T-helper 1 cell (primary cell): ENCODE data around the gene F2R.
A peak's percentile ranks its signal among the peaks of the same experiment; 100 is the strongest.
"Not testable (repeated sequence)": the region's sequence is repeated elsewhere in the genome, so short reads cannot be mapped to it uniquely, and the experiment has no call there.

Source experiments
- DNase-seq, 5 donors: peaks; one replicate each; pipeline ENCODE4 v3.0.0-alpha.2; 2012 to 2020
- total RNA-seq, 4 donors: gene quantifications; one replicate each; lab custom pipeline; 2026; lab: John Stamatoyannopoulos, UW

Gene F2R
- total RNA-seq: 7.3 to 14.2 (median 8.7) reads per million in 4 donors

DNA sequence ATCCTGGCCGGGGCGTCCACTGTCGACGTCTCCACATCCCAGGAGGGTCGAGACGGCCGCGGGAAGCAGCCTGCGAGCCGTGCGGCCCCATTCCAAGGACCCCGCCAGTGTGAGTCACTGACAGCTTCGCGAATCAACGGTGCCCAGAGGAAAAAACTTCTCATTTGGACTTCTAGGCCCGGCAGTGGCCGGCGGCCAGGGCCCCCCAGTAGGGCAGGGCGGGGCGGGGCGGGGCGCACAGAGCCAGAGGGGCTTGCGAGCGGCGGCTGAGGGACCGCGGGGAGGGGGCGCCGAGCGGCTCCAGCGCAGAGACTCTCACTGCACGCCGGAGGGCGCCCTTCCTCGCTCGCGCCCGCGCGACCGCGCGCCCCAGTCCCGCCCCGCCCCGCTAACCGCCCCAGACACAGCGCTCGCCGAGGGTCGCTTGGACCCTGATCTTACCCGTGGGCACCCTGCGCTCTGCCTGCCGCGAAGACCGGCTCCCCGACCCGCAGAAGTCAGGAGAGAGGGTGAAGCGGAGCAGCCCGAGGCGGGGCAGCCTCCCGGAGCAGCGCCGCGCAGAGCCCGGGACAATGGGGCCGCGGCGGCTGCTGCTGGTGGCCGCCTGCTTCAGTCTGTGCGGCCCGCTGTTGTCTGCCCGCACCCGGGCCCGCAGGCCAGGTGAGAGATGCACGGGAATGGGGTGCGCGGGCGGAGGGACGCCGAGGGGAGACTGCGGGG is at the start of gene F2R:
Gene F2R (plus strand): TSS at position 391 of the 720 bp plus-strand sequence. CDS start 182 bp downstream, at position 573.
- DNase-seq: peak; percentile 31 to 78 (median 42)

DNA sequence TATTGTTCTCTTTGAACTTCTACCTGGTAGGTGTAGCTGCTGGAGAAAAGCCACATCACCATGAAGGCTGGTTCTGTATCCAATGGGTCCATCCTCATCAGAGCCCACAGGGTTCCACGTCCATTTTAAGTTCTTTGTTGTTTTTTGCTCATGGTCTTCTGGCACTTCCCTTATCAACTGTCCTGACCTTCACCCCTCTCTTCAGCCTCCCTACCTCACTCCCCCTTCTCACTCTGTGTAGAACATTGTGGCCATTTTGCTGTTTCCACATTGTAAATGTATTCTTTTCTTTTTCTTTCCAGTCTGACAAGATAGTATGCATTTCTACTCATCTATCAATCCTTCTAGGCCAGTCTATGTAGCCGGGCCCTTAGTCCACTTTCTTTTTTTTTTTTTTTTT is 48.4 kb upstream of the F2R start:
- no peak for DNase-seq

DNA sequence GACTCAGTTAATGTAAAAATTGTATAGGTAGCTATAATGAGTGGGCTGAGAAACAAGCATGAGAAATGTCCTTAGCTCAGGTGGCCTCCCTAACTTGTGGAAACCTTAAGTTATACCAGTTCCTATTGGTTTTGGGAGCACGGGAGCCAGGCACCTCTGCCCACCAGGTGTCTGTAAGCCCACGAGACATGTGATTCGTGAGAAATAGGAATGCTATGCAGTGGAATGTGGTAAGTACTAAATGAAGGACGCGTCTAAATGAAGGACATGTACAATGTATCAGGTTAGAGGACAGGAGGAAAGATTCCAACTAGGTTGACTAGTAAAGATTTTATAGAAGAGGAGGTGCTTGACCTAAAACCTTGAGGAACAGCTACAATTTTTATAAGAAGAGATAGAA is 46.7 kb upstream of the F2R start:
- no peak for DNase-seq

DNA sequence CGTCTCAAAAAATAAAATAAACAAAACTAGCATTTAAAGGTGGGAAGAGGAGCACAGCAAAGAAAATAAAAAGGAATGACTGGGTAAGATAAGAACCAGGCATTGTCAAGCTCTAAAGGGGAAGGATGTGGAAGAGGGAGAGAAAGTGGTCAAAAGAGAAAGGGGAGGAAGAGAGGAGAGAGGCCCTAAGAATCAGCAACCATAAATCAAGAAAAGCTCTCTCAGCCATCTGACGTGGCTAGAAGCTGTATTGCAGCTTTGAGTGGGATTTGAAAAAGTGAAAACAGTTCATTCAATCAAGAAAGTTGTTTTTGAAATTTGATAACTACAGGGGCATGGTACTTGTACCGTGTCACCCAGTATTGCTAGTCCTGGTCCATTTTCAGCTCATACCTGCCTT is 45.4 kb upstream of the F2R start:
- no peak for DNase-seq

DNA sequence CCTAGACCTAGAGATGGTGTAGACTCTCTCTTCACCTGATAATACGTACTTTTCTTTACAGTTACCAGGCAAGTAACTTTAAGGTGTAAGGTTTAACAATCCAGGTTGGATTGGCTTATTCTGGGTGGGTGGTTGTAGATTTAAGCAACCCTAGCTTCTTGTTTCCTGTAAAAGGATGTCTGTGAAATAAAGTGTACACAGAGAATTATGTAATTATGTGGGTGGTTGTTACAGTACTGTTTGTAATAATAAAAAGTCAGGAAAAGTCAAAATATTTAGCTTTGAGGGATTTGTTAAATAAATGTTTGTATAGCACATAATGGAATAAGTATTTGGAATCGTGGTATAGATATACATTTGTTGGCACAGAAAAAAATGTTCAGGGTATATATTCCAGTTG is 43.7 kb upstream of the F2R start:
- no peak for DNase-seq

DNA sequence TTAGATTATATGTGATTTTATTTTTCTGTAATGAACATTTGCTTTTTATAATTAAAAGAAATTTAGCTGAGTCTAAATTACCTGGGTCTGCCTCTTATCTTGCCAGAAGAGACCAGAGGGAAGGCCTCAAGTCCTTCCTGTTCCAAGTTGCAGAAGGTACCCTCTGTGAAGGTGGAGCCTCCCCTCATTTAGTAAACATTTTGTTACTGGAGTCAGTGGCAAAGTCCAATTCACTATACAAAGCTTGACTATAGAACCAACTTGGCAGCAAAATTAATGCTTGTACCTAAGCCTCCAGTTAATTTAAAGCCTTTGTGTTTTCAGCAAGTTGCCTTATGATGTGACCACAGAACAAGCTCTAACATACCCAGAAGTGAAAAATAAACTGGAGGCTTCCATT is 42.8 kb upstream of the F2R start:
- DNase-seq: no peak

DNA sequence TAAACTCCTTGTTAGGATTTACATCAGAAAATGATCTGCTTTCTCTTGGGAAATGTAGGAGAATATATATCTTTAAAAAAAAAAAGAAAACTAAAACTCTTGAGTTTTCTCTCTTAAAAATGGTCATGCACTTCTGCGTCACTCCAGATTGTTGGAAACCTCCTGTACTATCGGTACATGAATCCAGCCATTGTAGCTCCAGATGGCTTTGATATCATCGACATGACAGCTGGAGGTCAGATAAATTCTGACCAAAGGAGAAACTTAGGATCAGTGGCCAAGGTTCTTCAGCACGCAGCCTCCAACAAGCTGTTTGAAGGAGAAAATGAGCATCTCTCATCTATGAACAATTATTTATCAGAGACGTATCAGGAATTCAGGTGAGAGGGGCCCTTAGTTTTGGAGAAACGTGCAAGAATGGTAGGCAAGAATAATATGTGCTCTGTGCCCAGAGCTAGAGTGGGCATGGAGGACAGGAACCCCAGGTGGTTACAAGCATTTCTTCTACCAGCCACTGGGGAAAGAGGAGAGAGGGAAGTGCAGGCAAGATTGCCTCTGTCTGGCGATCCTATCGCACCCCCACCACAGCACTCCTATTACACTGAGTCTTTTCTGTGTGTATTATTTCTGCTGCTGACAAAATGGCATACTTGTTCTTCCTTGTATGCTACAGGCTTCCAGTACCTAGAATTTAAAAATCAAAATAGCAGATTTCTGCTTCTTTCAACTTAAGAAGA is 41.4 kb upstream of the F2R start:
- no peak for DNase-seq

DNA sequence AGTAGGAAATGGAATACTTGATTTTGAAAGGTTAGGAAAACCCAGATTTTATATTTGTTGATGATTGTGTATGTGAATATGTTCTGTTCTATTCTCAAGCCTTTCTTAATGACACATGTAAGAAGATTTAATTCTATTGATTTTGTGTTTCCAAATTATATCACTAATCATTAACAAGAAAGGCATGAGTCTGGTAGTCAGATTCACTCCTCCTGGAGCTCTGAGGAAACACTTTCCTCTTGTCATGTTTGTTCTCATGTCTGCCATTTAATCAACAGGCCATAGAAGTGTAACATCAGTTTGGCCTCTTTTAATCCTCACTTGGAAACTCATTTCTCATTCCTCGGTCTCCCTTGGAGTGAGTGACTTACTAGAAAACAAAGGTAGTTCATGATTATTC is 40.6 kb upstream of the F2R start:
- DNase-seq: no peak

DNA sequence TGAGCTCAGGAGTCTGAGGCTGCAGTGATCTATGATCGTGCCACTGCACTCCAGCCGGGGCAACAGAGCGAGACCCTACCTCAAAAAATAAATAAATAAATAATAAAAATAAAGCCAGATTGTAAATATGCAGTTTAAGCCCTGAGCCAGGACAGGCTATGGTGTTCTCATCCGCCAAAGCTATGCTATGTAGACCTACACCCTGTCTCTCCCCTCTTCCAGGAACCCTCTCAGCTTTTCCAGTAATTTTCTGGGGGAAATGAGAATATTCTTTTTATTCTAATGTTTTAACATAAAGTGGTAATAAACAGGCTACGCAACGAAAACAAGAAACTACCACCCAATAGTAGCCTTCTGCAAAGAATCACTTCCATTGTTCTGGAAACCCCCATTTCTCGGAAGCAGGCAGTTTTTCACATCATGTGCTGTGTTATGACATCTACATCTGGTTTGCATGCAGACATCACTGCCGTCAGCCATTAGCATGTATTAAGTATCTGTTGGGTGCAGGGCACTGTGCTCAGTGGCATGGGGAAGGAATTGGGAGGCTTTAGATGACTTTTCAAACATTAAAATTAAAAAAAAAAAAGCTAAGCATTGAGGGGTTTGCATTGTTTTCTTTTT is 38.0 kb upstream of the F2R start:
- peak in 1 of 5 donors; percentile 49 for DNase-seq

DNA sequence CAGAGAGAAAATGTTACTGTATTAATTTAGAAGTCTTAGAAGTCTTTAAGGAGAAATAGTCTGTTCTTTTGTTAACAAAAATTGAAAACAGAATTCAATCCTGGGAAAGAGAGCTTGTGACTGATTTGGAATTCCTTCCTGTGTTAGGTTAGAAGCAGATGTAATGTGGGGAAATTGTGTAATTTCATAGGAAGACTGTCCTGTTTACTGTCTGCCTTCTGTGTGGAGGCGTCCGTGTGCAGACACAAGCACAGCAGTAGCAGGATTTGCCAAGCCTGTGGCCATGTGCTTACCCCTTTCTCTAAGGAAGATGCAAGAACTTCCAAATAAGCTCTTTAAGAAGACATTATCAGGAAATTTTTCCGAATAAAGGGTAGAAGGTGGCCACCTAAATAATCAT is 36.7 kb upstream of the F2R start:
- no peak for DNase-seq

DNA sequence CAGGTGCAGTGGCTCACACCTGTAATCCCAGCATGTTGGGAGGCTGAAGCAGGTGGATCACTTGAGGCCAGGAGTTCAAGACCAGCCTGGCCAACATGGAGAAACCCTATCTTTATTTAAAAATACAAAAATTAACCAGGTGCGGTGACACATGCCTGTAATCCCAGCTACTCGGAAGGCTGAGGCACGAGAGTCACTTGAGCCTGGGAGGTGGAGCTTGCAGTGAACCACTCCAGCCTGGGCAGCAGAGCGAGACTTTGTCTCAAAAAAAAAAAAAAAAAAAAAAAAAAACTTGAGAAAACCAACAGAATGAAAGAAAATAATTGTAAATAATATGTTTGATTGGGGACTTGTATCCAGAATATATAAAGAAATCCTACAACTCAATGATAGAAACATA is 35.1 kb upstream of the F2R start:
- DNase-seq: not testable (repeated sequence)

DNA sequence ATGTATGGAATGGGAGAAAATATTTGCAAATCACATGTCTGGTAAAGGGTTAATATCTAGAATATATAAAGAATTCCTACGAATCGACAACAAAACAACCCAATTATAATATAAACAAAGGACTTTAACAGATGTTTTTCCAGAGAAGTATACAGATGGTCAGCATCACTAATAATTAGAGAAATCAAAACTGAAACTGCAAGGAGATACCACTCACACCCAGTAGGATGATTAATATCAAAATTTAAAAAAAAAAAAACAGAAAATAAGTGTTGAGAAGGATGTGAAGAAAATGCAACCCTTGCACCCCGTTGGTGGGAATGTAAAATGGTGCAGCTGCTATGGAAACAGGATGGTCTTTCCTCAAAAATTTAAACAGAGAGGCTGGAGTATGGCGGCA is 34.6 kb upstream of the F2R start:
- DNase-seq: no peak

DNA sequence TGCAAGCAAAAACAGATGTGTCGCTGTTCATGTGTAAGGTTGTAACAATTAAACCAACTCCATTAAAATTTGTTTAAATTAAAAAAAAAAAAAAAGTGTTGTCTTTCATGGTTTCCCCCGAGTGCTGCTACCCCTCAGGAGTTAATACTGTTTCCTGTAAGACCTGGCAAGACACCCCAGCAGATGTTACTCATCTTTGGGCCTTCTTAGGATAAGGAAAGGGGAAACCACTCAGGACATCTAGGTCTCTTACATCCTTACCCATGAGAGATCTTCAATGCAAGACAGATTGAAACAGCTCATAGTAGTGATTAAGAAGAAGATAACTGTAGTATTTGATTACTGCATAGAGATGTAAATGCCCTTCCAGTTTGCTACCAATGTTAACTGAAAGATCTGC is 33.5 kb upstream of the F2R start:
- no peak for DNase-seq

DNA sequence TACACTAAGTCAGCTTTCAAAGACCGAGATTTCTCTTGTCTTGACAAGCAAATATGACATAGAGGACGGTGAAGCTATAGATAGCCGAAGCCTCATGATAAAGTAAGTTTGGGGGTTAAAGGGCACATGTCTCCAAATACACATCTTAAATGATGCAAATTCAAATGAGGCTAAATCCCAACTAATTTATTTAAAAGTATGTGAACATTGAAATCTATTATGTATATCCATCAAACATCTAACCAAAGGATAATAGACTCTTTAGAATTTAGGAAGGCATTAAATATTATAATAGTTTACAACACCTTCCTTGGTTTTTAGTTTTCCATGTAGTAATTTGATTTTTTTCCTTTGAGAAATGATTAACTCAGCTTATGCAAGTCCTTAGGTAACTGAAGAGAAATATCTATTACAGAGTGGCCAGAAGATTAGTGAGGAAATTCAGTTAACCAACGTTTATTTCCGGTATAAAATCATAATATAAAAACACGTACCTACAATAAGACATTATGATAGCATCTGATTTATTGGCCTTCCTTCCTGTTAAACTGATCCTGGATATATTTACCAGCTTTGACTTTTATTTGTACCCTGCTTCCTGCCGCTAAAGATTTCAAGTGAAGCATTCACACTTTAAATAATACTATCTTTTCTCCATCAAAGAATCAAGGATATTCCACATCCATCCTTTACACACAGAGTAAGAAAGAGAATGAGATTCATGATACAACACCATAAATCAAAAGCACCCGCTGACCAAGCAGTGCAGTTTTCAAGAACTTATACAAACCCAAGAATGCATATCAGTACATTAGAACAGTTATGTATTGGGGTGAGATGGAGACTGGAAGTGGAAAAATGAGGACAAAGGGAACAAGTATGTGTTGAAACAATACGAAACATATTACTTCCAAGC is 31.9 kb upstream of the F2R start:
- no peak for DNase-seq

DNA sequence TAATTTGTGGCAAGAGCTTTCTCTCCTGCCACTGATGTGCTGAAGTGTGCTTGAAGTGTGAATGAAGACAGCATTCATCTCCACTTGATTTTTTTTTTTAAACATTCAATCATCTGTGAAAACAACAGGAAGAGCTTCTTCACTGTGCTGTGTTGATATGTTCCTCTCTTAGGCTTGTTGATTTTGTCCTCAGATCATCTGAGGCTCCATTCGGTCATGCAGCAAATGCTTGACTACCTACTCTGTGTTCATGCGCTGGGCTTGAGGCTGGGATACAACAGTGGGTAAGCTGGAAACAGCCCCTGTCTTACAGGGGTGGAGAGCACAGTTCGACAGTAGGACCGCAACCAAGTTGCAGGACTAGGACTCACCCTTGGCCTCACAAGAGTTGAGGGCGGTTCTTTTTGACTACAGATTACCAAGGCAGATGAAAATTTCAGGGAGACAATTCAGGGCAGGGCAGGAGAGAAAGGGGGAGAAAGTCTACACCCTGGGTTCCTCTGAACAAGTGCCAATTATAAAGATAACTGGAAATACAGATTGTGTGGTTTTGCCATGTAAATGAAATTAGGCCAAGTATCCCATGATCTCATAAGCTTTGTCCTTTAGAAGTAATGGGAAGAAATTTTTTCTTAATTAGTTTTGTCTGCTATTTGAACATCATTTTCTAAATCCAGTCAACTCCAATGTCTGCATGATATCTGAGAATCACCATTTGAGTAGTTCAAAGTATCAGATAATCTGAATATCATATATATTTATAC is 31.0 kb upstream of the F2R start:
- no peak for DNase-seq

DNA sequence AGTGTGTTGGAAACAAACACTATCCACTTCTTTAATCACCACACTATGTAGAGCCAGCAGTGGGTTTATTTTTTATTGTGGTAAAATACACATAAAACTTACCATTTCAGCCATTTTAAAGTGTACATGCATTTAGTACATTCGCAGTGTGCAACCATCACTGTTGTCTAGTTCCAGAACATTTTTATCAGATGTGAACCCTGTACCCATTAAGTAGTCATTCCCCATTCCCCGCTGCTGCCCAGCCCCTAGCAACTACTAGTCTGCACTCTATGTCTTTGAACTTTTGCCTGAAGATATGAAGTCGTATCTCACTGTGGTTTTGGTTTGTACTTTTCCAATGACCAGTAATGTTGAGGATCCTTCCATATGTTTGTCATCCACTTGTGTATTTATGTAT is 30.2 kb upstream of the F2R start:
- no peak for DNase-seq

DNA sequence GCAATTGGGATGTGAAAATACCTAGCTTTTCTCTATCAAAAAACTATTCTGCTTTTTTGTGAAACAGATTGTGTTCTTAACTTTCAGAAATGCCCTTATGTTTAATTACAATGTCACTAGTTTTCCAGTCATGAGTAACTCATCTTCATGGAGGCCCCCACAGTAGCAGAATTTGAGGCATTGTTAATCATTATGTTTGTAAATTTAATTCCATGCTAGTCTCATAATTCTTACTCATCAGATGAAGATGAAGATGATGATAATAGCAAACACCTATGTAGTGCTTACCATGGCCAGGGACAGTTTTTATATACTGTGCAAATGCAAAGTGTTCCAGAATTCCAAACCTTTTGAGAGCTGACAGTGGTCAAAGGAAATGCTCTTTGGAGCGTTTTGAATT is 27.7 kb upstream of the F2R start:
- DNase-seq: no peak

DNA sequence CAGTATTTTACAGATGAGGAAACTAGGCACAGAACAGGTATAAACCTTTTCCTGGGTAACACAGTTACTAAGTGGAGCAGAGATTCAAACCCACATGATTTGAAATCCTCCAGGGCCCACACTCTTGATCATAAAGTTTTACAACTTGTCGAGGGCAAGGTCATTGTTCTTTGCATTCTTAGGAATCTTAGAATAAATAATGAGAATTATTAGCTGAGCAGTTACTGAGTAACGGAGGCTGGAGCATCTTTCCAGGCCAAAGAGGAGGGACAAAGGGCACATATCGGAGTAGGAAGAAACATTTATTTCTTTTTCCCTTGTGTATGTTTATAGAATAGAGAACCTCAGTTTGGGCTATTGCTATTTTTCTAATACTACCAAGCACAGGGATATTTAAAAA is 27.1 kb upstream of the F2R start:
- DNase-seq: no peak

DNA sequence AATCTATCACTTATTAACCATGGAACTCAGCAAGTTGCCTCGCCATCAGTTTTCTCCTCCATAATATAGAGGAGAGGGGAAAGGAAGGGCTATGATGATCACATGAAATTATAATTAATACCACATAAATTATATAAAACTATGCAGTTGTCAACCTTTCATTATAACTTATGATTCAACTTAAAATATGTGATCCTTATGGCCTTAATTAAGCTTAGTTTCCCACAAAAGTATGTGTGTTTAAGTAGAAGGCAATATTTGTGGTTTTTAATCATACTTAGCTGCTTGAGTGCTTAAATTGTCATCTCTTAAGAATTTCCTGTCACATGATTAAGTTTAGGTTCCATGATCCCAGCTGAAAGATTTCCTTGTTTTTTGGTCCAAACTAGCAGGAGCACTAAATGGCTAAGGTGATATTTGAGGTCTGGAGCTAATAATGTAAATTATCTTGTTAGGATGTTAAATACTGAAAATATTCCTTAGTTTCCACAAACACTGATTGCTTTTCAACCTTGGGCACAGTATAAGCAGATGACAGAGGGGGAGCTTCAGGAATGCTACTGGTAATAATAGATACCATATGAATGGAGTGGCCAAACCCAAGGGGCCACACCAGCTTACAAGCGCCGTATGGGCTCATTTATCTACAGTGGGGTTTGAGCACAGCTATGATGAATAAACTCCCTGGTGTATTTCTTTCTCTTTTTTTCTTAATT is 26.4 kb upstream of the F2R start:
- DNase-seq: no peak

DNA sequence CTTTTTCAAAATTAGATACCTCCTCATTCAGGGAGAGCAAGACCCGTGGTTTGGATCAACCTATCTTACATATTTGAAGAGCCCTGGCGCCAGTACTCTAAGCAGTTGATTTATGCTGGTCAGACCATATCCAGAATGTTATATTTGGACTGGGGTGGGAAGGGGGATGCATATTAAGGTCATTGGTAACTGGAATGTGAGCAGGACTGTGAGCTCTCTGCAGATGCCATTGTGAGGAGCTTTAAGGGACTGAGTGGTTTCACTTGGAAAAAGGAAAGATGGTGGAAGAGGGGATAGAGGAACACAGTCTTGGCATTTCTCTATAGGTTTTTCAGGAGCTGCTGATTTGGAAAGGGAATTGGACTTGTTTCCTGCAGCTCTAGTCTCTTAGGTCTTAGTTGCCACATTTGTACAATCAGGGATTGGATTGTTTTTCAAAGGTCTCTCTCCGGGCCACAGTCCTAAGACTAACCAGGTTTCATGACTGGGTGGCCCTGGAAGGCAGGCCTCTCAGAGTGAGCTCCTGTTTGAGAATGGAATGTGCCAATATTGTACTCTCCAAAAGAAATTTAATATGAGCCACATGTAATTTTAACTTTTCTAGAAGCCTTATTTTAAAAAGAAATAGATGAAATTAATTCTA is 25.8 kb upstream of the F2R start:
- no peak for DNase-seq
